HG03457 (cell line): ENCODE measurements around the gene ADD3.
"Not testable (repeated sequence)": the region's sequence is repeated elsewhere in the genome, so short reads cannot be mapped to it uniquely, and the experiment has no call there.

Source experiments
- ATAC-seq: cut with Tn5 transposase; IDR thresholded peaks from one replicate; pipeline ENCODE4 v1.9.1; 2021; ENCODE audit warnings: moderate number of reproducible peaks; ENCODE audit not compliant: unreplicated experiment

The ADD3 gene

DNA sequence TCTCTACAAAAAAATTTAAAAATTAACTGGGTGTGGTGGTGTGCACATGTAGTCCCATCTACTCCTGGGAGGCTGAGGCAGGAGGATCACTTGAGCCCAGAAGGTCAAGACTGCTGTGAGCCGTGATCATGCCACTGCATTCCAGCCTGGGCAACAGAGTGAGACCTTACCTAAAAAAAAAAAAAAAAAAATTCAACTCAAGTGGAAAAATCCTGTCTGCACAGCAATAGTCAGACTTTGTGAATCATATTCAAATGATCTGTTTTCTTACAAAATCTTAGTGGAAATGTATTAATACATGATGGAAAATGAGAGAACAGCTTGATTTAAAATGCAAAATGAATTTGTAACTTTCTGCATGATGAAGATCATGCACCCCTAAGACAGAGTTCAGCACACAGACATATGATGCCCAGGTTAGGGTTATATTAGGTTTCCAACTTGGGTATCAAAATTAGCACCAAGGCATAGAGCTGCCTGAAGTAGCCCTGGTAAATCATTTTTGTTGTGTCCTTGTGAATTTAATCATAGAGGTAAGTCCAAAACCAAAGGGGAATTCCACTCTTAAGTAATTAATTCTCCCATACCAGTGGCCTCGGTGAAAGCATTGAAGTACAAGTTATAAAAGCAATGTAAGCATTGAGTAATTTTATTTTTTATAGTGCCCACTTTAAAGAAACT, 93.8 kb downstream of the ADD3 start:
- ATAC-seq: peak; percentile 70

DNA sequence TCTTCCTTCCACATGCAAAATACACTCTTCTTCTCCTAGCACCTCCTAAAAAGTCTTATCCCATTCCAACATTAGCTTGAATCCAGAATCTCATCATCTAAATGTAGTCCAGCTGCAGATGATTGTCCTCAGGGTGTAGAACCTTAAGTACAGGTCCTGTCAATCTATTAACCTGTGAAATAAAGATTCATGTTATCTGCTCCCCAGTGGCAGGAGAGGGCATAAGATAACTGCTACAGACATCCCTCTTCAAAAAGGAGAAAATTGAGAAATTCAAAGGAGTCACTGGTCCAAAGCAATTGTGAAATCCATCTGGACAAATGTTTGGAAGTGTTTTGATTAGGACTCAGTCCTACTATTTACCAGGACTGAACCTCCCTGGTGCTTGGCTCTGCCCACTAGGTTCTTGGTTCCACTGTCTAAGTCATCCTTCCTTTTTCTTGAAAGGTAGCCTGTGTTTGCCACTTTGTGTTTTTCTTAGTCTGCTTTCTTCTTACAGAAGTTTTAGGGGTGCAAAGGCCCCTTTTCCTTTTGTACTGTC, 96.2 kb downstream of the ADD3 start:
- ATAC-seq: no peak

DNA sequence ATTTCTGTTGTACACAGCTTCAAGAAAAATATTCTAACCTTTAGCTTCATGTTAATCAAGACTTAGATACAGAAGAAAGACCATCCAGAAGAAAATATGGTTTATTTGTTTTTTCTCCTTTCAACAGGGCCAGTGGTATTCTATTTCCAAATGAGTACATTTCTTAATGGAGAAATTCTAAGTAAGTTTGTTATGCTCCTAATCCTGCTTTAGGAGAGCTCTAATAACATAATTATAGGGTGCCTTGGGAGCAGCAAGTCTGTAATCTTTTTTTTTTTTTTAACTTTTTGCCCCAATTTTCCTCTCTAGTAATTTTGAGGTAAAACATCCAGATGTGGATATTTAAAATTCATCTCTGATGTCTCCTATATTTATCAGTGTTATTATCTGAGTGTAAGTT, 98.1 kb downstream of the ADD3 start:
- no peak for ATAC-seq

DNA sequence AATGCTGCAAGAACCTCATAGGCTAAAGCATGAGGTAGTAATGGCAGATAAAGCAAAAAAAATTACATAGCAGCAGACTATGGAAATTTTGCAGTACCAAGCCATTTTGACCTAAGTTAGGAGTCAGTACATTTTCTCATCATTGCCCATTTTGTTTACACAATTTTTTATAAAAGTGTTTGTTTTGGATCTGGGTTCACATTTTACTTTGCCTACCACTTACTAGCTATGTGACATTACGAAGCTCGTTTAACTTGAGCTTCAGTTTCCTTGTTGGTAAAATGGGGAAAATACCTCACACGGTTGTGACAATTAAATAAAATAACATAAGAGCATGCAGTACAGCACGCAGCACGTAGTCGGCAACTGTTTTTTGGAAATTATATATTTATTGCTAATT, 99.6 kb downstream of the ADD3 start:
- ATAC-seq: no peak

DNA sequence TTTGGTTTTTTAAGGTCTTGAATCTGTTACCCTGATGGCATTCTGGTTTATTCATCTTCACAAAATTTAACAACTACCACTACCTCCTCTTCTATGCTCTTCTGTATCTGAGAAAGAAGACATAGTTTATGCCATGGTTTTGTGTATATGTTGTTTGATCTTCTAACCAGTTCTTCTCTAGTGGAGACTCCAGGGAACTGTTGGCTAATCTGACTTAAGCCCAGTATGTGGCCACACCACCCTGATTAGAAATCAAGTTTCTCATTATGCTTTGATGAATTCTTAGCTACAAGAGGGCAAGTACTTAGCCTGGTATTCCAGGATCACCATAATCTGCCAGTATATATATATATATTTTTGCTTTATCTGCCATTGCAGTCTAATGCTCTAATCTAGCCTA, 100.1 kb downstream of the ADD3 start:
- no peak for ATAC-seq

DNA sequence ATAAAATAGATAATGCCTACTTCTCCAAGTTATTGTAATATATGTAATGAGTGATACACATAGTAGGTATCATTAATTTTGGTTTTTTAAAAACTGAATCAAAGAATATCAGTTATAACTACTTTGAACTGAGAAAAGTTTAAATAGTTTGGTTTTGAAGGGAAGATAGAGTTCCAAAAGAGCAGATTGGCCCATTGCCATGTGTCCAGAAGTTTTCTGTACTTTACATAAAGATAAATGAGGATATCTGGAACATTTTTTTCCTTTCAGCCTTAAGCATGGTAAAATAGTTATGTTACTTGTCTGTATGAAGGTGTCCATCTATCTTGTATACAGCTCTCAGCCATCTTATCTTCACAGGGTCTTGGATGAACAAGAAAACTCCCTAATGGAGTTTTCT, 101.7 kb downstream of the ADD3 start:
- no peak for ATAC-seq

DNA sequence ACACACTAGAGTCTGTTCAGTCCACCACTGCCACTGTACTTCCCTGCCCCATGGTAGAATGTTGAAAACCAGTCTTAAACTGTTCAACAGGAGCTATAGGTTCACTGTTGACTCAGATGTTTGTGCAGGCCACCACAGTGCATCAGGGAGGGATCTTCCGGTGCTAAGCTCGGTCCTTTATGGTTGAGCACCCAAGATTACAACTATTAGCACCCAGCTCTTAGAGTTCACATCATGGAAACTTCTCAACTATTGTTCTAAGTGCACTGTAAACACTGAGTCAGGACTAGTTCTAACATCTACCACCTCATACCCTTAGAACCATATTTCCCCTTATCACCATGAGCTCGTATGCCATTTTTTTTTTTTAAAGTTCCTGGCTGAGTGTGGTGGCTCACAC, 102.6 kb downstream of the ADD3 start:
- no peak for ATAC-seq

DNA sequence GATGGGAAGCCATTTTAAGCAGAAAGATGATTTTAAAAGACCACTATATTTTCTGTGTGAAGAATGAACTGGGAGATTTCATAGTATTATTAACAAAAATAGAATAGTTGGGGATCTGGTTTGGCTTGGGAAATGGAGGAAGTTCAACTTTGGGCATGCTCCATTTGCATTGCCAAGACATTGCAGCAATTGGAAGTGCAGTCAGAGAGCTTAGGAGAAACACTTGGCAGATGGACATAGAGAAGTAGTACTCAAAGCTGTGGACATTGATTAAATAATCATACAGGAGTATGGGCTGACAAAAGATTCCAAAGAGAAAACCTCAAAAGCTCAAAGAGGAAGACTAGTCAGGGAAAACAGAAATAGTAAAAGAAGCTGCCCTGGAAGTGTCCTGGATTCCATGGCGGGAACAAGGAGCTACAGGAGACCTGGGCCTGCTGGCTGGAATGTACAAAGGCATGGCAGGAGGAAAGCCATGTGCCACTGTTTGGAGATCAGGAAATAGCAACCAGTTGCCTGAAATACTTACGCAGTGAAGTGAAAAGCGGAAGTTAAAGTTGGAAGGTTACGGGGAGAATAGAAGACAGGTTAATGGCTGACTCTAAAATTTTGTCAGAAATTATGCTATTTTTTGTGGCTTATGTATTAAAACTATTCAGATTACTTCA, 106.0 kb downstream of the ADD3 start:
- no peak for ATAC-seq

DNA sequence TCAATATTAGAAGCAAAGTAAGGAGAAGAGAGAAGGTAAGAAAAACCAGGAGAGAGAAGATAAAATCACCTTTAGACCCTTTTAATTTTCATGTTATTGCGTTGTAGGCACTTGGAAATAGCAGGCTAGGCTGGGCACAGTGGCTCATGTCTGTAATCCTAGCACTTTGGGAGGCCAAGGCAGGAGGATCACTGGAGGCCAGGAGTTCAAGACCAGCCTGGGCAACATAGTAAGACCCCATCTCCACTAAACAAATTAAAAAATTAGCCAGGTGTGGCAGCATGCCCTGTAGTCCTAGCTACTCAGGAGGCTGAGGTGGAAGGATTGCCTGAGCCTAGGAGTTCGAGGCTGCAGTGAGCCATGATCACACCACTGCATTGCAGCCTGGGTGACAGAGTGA, 106.9 kb downstream of the ADD3 start:
- ATAC-seq: not testable (repeated sequence)

DNA sequence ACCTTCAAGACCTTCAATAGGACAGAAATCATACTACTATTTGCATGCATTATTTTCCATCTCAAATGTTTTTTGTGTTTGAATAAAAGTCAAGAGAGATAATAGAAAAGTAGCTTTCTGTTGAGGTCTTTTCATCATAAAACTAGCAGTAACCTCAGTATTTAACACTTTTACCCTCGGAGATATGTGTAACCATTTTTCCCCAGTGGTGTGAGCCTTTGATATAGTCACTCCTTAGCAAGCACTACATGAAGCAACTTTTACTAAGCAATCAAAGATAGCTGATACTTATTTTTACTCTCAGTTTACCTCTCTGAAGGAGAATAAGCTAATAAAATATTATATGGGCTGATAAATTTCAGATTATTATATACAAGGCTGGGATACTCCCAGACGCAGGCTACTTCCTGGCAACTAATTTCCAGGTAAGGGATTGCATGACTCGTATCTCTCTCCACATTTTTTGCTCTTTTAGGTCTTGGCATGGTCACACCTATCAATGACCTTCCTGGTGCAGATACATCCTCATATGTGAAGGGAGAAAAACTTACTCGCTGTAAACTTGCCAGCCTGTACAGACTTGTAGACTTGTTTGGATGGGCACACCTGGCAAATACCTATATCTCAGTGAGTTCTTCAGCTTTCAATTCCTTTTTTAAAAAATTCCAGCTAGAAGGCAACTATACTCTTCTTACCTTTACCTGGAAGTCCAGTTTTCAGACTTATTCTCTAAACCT, 108.2 kb downstream of the ADD3 start:
- ATAC-seq: no peak

DNA sequence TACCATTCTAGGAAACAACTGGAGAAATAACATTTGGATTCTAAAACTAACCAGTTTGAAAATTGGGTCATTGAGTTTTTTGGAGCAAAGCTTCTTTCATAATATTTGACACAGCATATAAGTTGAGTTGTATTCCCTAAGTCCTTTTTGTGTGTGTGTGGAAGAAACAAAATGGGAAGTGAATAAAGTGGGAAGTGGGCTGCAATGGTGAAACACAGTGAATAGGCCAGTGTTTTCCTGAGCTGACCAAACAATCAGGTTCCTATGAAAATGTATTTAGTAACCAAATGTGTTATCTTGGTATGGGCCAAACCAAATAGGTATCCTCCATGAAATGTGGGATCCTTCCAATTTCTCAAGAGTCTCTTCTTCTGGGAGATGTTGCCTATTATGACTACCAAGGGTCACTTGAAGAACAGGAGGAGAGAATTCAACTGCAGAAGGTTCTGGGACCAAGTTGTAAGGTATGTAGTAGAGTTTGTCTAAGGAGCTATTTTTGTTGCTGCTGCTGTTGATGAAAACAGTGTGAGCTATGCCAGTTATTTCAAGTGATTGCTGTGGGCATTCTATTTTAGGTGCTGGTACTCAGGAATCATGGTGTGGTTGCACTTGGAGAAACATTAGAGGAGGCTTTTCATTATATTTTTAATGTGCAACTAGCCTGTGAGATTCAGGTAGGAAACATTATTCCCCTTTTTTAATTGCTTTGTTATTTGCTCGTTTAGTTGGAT, 111.3 kb downstream of the ADD3 start:
- no peak for ATAC-seq

DNA sequence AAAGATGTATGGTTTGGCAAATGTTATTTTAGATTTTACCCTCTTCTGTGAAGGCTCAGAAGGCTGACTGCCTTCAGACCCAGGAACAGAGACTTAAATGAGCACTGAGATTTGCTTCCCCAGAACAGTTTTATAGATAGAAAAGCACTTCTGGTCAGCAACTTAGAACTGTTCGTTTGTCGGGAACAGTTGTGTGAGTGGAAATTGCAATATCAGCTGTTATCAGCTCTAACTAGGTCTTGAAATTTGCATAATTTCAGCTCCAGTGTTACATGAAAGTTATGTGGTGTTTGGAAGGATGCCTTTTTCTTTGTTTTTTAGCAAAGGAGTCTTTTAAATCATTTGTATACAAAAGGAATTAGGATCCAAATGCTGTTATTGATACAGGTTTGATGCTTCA, 115.8 kb downstream of the ADD3 start:
- no peak for ATAC-seq

DNA sequence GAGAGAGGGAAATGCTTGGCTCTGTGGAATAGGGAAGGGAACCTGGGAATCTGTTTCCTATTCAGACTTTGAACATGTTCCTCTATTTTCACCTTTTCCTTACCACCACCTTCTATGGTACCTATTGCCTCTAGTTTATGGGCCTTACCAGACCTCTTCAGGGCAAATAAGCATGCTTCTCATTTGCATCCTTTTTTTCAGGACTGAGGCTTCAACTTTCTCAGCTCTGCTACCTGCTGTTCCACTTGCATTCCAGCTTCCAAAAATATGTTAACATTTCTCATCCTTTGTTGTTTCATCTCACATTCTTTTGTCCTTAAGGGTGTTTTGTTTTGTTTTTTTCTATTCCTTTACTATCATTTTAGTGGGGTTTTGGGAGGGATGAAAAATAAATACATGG, 121.7 kb downstream of the ADD3 start:
- no peak for ATAC-seq

DNA sequence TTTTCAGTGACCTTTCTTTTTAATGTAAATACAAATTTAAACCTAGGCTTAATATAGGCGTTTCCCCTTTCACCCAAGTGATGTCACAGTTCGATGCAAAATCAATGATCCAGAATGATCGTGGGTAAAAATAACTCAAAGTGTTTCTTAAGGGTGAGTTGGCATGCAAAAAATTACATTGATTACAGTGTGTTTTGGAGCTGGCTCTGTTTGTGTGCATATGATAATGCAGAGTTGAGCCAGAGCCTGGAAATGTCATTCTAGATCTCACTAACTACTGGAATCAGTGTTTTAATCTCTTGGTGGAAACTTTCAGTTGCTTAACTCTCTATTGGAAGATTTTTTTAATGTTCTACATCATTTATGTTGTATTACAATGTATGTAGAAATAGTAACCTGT, 127.1 kb downstream of the ADD3 start:
- no peak for ATAC-seq

DNA sequence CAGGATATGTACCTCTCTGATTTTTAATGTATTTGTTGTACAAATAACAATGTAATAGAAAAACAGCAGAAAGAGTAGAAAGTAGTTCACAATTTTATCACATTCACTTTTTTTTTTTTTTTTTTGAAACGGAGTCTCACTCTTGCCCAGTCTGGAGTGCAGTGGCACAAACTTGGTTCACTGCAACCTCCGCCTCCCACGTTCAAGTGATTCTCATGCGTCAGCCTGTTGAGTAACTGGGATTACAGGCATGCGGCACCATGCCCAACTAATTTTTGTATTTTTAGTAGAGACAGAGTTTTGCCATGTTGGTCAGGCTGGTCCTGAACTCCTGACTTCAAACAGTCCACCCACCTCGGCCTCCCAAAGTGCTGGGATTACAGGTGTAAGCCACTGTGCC, 128.1 kb downstream of the ADD3 start:
- not testable (repeated sequence) for ATAC-seq

DNA sequence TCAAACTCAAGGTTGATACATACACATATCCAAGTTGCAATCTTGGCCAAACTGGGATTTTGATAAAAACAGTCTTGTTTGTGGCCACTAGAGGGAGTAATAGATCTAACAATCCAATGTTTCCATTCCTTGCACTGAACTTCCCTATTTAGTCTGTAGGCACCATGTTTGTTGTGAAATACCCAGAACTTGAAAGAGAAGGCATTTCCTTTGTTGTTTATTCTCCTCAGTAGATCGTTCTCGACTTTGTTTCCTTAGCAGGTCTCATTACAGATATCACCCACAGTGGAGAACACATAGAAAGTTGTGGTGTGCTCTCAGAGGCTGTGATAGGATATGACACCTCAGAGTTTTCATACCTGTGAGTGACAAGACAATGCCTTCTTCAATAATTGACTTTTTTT, 129.4 kb downstream of the ADD3 start:
- no peak for ATAC-seq

DNA sequence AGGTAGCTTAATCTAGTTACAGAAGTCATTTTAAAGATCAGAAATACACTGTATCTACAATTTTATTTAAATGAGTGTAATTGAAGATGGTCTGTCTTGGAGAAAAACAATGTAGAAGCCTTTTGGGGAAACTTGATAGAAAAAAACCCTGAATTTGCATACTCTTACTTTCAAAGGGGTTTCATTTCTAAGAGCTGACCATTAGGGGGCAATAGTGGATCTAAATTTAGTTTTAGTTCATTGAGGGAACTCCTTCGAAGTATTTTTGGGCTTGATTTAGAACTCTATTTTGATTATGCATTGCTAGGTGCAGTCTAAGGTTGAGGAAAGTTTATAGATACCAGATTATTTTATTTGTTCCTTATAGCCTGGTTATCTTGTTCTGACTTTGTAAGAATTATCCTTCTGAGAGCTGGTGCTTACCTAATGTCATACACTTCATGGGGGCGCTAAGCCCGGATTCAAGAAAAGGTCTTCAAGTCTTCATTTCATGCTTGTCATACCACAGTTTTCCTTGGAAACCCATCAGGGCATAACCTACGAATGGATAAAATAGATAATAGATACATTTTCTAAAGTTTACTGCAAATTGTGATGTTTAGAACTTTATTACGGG, 130.5 kb downstream of the ADD3 start:
- peak; percentile 53 for ATAC-seq

DNA sequence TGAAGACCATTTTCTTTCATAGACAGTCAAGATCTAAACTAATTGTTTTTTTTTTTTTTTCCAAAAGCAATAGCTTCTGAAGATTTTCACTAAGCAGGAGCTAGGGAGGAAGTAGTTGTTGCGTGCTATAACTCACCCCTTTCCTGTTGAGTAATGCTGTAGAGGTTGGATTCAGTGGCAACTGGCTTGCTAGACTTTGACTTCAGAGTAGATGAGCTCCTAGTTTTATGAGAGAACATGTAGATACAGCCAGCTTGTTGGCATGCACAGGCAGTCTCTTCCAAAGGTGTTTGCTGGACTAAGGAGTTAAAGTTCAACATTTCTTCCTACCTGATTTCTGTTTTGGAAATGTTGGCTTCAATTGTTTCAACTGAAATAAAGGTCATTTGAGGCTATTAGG, 133.4 kb downstream of the ADD3 start:
- ATAC-seq: no peak

DNA sequence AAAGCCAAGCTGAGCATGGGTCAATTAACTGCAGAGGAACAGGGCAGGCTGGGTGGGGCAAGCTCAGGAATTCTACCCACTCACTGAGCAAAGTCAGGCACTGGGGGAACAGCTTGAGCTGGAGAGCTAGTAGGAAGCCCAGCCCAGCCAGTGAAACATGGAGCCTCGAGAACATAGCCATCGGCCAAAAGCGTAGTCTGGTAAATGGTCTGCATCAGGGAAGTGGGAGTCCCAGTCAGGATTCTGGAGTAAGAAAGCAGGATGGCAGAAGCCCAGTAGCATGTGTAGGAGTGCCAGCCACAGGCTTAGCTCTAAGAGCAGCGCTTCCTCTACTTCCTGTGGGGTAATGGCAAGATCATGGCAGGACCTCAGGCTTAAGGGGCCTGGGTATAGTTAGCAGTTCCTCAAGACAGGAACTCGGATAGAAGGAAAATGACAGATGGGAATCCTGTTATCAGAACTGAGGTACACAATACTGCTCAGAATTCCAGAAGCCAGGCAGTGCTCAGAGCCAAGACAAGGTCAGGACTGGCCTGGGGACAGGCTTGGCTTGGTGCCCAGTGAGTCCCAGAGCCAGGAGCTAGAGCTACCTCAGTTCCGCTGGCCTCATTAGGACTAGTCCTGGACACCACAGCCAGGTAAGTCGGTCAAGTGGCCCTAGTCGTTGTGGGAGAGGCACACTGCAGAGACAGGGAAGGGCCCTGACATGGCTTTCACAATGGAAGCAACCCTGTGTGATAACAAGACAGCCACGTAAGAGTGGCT, 134.3 kb downstream of the ADD3 start:
- ATAC-seq: no peak

DNA sequence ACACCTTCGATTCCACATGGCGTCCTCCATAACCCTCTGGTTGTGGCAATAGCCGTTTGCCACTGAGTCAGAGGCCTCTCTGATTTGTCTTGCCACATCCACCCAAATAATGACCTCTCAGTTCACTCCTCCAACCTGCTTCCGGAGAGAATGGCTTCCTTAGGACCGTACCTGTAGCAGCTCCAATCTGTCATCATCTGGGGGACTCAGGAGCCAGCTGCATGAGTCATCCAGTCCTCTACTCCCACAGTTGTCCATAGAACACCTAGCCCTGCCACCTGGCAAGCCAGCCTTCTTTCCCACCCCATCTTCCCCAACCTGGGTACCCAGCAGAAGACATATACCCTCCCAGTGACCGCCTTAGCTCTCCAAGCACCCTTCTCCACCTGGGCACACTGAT, 135.2 kb downstream of the ADD3 start:
- ATAC-seq: no peak
